Retinal pigment epithelial cell (primary cell): ENCODE measurements around the gene ROGDI.

Experiments used
- DNase-seq: peaks from one replicate; pipeline ENCODE4 v3.0.0-alpha.2; 2010; ENCODE audit warnings: low read depth
- H3K4me3 ChIP-seq: 2 replicates; pipeline ENCODE4 v1.5.1; 2011; ENCODE audit warnings: mild to moderate bottlenecking, low read length, control low read depth, moderate library complexity
- TF ChIP-seq, protein P1 (sequence below): conservative IDR thresholded peaks from 2 replicates; pipeline ENCODE4 v1.5.1; 2011; ENCODE audit warnings: low read depth, low read length, control low read depth, inconsistent platforms

Gene ROGDI

DNA sequence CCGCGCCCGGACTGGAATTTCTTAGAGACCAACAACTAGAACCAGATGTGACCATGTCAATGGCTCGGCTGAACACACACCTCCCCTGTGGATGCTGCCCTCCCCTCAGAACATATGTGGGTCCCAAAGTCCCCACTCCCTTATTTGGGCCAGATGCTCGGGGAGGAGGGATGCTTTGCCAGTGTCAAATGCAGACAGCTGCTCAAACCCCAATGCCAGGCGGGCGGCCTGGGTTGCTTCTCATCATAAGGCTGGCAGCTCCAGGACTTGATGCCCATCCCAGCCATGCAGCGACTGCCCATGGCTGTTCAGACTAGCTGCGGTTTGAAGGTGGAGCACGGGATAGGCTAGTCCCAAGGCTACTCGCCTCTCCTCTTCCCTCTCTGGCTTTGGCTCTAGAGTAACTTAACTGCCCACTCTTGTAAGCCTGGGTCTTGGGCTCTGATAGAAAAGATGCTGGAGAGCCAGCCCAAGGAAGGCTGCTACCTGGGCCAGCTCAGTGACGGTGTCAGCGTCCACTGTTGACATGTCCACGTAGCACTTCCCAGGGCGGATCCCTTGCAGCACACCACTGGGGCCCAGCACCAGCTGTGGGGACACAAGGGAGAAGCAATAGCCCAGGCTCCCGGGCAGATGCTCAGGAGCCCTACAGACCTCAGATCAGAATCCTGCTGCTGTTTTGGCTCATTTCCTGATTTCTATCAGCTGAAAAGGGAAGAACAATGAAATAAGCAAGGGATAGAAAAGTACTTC is 11.0 kb upstream of the ROGDI start:
- TF ChIP-seq, protein P1, sequence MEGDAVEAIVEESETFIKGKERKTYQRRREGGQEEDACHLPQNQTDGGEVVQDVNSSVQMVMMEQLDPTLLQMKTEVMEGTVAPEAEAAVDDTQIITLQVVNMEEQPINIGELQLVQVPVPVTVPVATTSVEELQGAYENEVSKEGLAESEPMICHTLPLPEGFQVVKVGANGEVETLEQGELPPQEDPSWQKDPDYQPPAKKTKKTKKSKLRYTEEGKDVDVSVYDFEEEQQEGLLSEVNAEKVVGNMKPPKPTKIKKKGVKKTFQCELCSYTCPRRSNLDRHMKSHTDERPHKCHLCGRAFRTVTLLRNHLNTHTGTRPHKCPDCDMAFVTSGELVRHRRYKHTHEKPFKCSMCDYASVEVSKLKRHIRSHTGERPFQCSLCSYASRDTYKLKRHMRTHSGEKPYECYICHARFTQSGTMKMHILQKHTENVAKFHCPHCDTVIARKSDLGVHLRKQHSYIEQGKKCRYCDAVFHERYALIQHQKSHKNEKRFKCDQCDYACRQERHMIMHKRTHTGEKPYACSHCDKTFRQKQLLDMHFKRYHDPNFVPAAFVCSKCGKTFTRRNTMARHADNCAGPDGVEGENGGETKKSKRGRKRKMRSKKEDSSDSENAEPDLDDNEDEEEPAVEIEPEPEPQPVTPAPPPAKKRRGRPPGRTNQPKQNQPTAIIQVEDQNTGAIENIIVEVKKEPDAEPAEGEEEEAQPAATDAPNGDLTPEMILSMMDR = no peak
- no peak for DNase-seq
- no peak overlapping the region for H3K4me3 ChIP-seq

DNA sequence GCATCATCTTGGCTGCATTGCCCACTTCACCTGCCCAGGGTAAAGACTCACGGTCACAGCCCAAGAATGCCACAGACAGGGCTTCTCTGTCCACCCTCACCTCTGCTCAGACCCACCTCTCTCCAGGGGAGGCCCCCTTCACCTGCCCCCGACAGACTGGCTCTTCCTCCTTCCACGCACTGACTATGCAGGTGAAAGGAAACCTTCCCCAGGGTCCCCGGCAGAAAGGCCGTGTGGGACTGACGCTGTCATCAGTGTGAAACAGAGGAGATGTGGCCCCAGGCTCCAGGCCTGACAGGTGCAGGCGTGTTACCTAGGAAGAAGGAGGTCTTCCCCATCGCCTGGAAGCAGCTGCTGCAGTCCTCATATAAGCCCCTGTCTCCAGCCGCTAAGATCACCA is 9.3 kb upstream of the ROGDI start:
- DNase-seq = no peak

DNA sequence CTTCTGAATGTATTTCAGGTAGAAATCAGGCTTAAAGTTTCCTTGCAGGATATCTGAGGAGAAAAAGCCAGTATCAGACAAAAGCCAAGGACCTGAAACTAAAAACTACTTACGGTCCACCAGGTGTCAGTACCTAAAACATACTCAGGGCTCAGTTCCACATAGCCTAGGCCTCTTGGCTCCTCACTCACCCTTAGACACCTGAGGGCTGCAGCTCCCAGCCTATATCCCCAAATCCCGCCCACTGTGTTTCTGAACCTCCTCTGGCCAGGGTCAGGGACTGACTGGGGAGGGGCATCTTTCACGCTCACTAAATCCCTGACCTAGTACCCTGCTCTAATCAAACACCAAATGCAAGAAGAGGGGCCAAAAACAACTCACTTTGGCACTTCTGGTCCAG is 8.8 kb upstream of the ROGDI start:
- DNase-seq = no peak
- H3K4me3 ChIP-seq = no peak overlapping the region
- TF ChIP-seq, protein P1 = no peak

More for the DNA sequence above, 9.3 kb upstream of the ROGDI start:
- TF ChIP-seq, protein P1 = no peak
- H3K4me3 ChIP-seq = no peak overlapping the region

DNA sequence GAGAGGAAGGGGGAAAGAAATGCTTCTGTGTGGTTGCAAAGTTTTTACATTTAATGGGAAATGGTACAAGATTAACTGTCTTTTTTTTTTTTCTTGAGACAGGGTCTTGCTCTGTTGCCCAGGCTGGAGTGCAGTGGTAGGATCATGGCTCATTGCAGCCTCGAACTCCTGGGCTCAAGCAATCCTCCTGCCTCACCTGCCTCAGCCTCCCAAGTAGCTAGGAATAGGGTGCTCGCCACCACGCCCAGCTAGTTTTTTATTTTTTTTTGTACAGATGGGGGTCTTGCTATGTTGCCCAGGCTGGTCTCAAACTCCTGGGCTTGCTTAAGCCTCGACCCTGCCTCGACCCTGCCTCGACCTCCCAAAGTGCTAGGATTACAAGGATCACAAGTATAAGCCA is 3.8 kb upstream of the ROGDI start:
- TF ChIP-seq, protein P1 = no peak
- no peak overlapping the region for H3K4me3 ChIP-seq
- no peak for DNase-seq

DNA sequence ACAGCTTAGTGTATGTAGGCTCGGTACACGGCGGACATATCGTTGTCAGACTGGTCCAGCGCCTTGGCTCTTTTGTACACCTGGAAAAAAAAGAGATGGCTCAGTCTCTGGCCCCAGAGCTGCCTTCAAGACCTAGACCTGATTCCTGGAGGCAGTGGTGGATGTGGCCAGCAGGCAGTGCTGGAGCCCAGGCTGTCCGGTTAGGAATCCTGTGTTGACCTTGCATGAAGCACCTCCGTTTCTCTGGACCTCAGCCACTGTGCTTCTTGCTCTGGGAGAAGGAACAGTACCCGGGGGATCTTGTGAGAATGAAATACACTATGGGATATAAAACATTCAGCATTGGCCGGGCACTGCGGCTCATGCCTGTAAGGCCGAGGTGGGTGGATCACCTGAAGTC is 2.8 kb upstream of the ROGDI start:
- DNase-seq = no peak
- H3K4me3 ChIP-seq = no peak overlapping the region
- TF ChIP-seq, protein P1 = no peak

DNA sequence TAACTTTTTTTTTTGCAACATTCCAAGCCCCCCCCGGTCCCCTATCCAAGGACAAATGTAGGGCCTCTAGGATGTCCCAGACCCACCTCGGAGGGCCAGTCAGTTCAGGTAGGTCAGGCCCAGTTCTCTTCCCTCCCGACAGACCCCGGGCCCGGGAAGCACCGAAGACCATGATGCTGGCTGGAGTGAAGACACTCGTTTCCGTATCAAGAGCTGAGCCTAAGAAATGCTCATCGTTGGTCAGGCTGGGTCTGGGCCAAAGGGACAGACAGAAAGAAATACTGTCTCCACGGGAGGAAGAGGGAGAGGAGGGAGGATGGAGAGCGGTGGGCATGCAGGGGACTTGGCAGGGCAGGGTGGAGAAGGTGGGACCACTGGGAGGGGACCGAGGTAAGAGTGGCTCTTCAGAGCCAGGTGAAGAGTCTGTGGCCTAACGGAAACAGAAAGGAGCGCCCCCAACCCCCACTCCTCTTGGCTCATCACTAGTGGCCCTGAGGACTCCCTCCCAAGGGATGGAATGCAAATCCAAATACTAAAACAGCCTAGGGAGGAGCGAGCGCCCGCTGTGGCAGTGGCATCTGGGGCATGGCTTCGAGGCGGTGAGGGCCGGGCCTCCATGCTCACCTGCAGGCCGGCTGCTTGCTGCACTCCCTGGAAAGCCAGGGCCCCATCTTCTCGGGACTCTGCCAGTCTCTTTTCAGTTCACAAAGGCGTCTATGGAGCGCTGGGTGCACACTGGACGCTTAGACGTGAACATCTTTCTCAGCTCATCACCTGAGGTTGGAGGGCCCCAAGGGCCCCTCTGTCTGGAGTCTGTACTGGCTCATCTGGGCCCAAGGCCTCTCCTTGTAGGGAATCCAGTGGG is 1.7 kb upstream of the ROGDI start:
- no peak for DNase-seq
- no peak overlapping the region for H3K4me3 ChIP-seq
- TF ChIP-seq, protein P1 = no peak
